GM18526 (cell line): ENCODE measurements around the gene VPS13A.

Experiments used
- POLR2A ChIP-seq: IDR thresholded peaks from 3 replicates; pipeline ENCODE4 v1.6.1; 2011; ENCODE audit not compliant: insufficient read length; ENCODE audit errors: extremely low read depth

Gene VPS13A

GRCh38 chr9:77177143-77177893 lies at the start of gene VPS13A:
Gene VPS13A (plus strand): TSS chr9:77177534. CDS start chr9:77177705, 171 bp downstream.
- peak; percentile 69 for TF ChIP-seq POLR2A

GRCh38 chr9:77128125-77128789 lies 49.1 kb upstream of the VPS13A start:
- no peak for TF ChIP-seq POLR2A

DNA sequence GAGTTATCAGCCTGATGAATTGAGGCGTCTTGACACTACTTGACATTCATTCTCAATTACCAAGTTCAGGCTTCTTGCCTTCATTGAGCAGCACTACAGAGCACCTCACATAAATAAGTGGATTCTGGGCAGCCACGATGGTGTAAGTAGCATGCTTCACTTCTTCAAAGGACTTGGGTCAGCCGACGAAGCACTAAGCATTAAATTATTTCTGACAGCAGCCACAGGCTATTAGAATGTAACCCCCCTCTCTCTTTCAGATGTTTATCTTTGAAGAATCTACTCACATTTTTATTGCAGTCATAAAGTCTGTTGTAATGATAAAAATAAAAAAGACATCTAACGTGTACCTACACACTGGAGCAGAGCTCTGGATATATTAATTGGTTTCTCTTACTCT lies 45.9 kb upstream of the VPS13A start:
- TF ChIP-seq POLR2A: no peak

GRCh38 chr9:77133011-77133410 lies 44.3 kb upstream of the VPS13A start:
- TF ChIP-seq POLR2A: no peak

DNA sequence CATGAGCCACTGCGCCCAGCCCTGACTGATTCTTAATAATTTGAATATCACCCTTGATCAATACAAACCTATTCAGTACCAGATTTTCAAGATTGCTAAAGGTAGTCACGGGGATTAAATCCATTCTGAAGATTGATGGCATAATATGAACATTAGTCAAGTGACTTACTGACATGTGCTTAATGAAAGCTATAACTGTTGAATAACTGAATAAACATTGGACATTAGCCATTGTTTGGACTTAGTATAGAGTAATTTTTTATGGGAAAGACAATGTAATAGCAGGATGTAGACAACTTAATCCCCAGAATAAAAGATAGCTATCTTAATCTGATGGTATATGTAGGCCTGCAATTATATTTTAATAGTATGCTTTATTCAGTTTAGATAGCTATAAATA lies 35.0 kb upstream of the VPS13A start:
- TF ChIP-seq POLR2A: no peak

DNA sequence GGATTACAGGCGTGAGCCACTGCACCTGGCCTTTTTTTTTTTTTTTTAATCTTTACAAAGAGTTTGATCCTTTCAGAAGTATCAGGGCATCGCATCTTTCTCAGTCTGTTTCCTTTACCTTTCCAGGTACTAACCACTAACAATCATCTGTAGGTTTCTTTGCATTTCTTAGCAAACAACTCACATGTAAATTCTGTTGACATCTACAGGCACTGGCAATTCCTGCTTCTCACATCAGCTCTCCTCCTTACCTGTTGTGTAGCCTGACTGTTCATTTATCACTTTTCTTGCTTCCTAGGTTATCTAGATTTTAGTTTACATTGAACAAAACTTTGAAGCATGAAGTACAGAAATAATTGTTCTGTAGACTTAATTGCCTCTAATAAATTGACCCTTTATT lies 27.5 kb upstream of the VPS13A start:
- TF ChIP-seq POLR2A: no peak

GRCh38 chr9:77152289-77152688 lies 25.0 kb upstream of the VPS13A start:
- TF ChIP-seq POLR2A: no peak

- no peak for TF ChIP-seq POLR2A
These were observed 20.5 kb upstream of the VPS13A start for GRCh38 chr9:77156646-77157371.

- TF ChIP-seq POLR2A: no peak
These were observed 18.4 kb upstream of the VPS13A start for GRCh38 chr9:77158772-77159513.

- TF ChIP-seq POLR2A: no peak
These were observed 16.1 kb upstream of the VPS13A start for GRCh38 chr9:77161191-77161590.

DNA sequence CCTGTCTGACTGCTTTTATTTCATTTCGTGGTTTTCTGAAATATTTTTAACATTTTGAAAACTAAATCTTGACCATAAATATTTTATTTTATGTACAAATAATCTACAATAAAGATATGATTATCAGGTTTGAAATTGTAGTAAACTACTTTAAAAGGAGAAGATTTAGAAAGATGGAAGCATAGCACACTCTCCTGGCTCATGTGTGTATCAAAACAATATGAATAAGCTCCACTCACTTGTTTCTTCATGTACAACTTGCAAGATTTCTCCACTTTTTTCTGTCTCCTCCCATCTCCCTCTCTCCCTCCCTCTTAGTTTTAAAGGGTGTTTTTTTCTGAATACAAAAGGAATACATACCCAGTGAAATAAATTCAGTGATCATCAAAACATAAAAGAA lies 15.4 kb upstream of the VPS13A start:
- TF ChIP-seq POLR2A: no peak

- TF ChIP-seq POLR2A: no peak
These were observed 15.0 kb upstream of the VPS13A start for GRCh38 chr9:77162366-77162765.

DNA sequence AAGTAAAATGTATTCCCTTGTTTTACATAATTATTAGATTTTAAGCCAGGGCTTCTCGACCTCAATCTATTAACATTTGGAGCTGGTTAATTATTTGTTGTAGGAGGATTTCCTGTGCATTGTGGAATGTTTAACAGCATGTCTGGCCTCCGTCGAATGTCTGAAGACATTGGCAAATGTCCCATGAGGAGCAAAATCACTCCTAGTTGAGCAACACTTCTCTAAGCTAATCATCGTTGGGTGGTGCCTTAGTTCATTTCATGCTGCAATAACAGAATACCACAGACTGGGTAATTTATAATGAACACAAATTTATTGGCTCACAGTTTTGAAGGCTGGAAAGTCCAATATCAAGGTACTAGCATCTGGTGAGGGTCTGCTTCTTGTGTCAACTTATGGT lies 13.4 kb upstream of the VPS13A start:
- no peak for TF ChIP-seq POLR2A

GRCh38 chr9:77166193-77166592 lies 11.1 kb upstream of the VPS13A start:
- TF ChIP-seq POLR2A: no peak

DNA sequence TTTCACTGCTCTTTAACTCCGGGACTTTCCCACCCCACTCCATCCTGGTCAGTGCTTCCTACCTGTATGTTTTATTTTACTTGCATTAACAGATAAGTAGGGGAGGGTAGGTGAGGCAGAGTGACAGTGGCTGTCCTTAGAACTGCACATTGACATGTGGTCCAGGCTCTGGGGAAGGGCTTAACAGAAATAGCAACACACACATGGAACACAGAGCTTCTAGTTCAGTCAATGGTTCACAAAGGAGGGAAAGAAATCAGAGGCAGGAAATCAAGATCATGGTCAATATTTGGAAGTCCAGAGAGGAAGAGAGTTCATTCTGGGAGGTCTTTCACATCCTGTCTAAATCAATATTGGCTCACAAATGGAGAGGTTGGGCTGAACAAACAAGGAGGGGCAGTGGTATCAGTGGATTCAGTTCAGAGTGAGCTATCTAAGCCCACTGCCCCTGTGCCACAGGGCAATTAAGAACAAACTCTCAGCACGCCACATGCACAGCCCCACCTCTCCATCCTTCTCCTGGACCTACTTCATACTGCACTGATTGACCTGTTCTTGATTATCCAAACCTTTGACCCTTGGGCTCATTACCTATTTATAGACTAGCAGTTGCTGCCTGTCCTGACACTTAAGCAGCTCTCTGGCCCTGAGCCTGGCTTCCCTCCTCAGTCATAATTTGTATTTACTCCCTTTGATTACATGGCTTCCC lies 6.2 kb upstream of the VPS13A start:
- TF ChIP-seq POLR2A: no peak
